ENCODE results near the gene PHLPP2.

PHLPP2 gene

DNA sequence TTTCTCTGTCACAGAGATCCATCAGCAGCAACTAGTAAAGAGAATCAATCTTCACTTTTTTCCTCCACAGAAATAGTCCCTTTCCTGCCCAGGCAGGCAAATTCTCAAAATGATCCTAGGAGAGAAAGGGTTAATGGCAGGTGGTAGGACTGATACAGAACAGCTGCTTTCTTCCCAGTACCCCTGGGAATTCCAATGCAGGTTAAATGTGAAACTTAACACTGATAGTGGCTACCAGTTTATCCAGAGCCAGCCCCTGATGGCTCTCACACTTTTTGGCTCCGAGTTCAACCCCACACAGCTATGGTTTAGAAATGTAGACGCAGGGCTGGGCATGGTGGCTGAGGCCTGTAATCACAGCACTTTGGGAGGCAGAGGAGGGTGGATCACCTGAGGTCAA is 76.3 kb downstream of the PHLPP2 start:
- no peak overlapping the region for H3K27ac ChIP-seq (ENCODE audit: low read depth, low read length)
- peaks cover 8 to 33% of the 10 kb centered on the region in 2 donors for H3K36me3 ChIP-seq (ENCODE audit: control insufficient read depth in 1 of 2, insufficient read depth in 2 of 2, low read length in 2 of 2)
- peaks cover 0 to 8% of the 10 kb centered on the region in 2 donors for H3K4me1 ChIP-seq (ENCODE audit: control insufficient read depth in 1 of 2, insufficient read depth in 2 of 2, low read length in 2 of 2)
- no peak overlapping the region for H3K4me3 ChIP-seq (ENCODE audit: low read depth in 1 of 2, low read length in 2 of 2)
- no peak overlapping the region for H3K9ac ChIP-seq (ENCODE audit: low read depth in 1 of 2, low read length in 2 of 2)
- no peaks in the 10 kb centered on the region for H3K9me3 ChIP-seq (ENCODE audit: control insufficient read depth in 1 of 2, low read length in 2 of 2)
- no peaks in the 10 kb centered on the region for H3K27me3 ChIP-seq (ENCODE audit: control insufficient read depth in 1 of 2, insufficient read depth in 2 of 2, low read length in 2 of 2)

GRCh38 chr16:71647391-71647790 is 77.1 kb downstream of the PHLPP2 start:
- H3K36me3 ChIP-seq (ENCODE audit: control insufficient read depth in 1 of 2, insufficient read depth in 2 of 2, low read length in 2 of 2): peaks cover 3 to 25% of the 10 kb centered on the region in 2 donors

DNA sequence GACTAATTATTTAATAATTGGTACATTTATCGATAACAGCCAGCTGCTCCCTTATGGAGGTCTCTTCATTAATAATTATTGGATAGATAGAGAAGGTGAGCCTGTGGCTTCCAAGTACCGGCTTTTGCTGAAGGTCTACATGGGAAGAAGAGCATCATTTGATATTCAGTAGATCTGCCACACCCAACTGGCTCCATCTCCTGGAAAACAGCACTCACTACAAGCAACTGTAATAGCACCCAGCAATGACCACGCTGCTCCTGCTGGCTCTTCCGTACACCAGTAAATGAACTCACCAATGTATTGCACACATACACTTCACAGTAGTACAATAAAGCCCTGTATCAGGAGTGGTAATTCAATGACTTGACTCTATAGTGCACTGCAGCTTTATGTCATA is 79.1 kb downstream of the PHLPP2 start:
- peaks cover 0 to 8% of the 10 kb centered on the region in 2 donors for H3K4me1 ChIP-seq (ENCODE audit: control insufficient read depth in 1 of 2, insufficient read depth in 2 of 2, low read length in 2 of 2)
- no peak overlapping the region for H3K27ac ChIP-seq (ENCODE audit: low read depth, low read length)
- no peaks in the 10 kb centered on the region for H3K27me3 ChIP-seq (ENCODE audit: control insufficient read depth in 1 of 2, insufficient read depth in 2 of 2, low read length in 2 of 2)
- no peak overlapping the region for H3K9ac ChIP-seq (ENCODE audit: low read depth in 1 of 2, low read length in 2 of 2)
- H3K36me3 ChIP-seq (ENCODE audit: control insufficient read depth in 1 of 2, insufficient read depth in 2 of 2, low read length in 2 of 2): peaks cover 9 to 28% of the 10 kb centered on the region in 2 donors
- no peak overlapping the region for H3K4me3 ChIP-seq (ENCODE audit: low read depth in 1 of 2, low read length in 2 of 2)
- no peaks in the 10 kb centered on the region for H3K9me3 ChIP-seq (ENCODE audit: control insufficient read depth in 1 of 2, low read length in 2 of 2)

More at GRCh38 chr16:71647391-71647790, 77.1 kb downstream of the PHLPP2 start:
- Histone ChIP-seq H3K27me3 (ENCODE audit: control insufficient read depth in 1 of 2, insufficient read depth in 2 of 2, low read length in 2 of 2) (no peaks in the 10 kb centered on the region), H3K27ac (ENCODE audit: low read depth, low read length) (no peak overlapping the region), H3K9ac (ENCODE audit: low read depth in 1 of 2, low read length in 2 of 2) (no peak overlapping the region), H3K9me3 (ENCODE audit: control insufficient read depth in 1 of 2, low read length in 2 of 2) (no peaks in the 10 kb centered on the region), H3K4me1 (ENCODE audit: control insufficient read depth in 1 of 2, insufficient read depth in 2 of 2, low read length in 2 of 2) (peaks cover 0 to 8% of the 10 kb centered on the region in 2 donors), H3K4me3 (ENCODE audit: low read depth in 1 of 2, low read length in 2 of 2) (no peak overlapping the region)

DNA sequence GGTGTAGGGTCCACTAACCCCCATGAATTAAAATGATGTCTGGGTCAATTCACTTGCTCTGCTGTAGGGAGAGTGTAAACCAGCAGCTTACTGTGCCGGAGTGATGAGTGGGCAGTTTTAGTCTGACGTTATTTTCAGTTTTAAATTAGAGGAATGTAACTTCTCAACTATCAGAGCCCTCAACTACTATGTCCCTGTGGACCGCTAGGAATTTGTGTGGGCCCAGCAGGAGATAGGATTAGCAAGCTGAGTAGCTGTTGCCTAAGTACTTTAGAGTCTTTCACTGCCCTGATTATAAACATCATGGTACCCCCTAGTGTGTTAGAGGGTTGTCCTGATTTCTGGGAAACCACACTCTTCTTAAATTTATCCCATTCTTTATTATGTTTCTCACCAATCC is 87.1 kb downstream of the PHLPP2 start:
- no peak overlapping the region for H3K27ac ChIP-seq (ENCODE audit: low read depth, low read length)
- no peak overlapping the region for H3K4me3 ChIP-seq (ENCODE audit: low read depth in 1 of 2, low read length in 2 of 2)
- H3K9me3 ChIP-seq (ENCODE audit: control insufficient read depth in 1 of 2, low read length in 2 of 2): no peaks in the 10 kb centered on the region
- H3K36me3 ChIP-seq (ENCODE audit: control insufficient read depth in 1 of 2, insufficient read depth in 2 of 2, low read length in 2 of 2): peaks cover 7 to 34% of the 10 kb centered on the region in 2 donors
- H3K9ac ChIP-seq (ENCODE audit: low read depth in 1 of 2, low read length in 2 of 2): no peak overlapping the region
- H3K27me3 ChIP-seq (ENCODE audit: control insufficient read depth in 1 of 2, insufficient read depth in 2 of 2, low read length in 2 of 2): no peaks in the 10 kb centered on the region
- H3K4me1 ChIP-seq (ENCODE audit: control insufficient read depth in 1 of 2, insufficient read depth in 2 of 2, low read length in 2 of 2): no peaks in the 10 kb centered on the region

DNA sequence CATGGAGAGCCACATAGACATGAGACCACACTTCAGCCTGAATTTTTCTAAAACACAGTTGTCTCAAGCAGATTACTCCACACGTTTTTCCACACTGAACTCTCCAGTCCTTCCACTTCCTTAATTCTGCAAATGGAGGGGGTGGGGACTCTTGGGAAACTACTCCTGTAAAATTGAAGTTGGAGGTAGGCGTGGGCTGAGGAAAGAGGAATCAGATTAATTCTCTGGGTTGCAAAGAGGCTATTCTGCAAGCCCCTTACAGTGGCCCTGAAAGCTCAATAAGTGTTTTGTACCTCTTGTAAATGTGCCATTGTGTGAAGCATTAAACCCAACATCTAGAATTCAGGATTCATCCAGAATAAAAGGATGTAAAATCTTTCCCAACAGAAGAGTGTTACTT is 88.9 kb downstream of the PHLPP2 start:
- no peak overlapping the region for H3K27ac ChIP-seq (ENCODE audit: low read depth, low read length)
- H3K36me3 ChIP-seq (ENCODE audit: control insufficient read depth in 1 of 2, insufficient read depth in 2 of 2, low read length in 2 of 2): peaks cover 3 to 30% of the 10 kb centered on the region in 2 donors
- H3K9me3 ChIP-seq (ENCODE audit: control insufficient read depth in 1 of 2, low read length in 2 of 2): no peaks in the 10 kb centered on the region

GRCh38 chr16:71631776-71632175 is 92.7 kb downstream of the PHLPP2 start:
- no peaks in the 10 kb centered on the region for H3K9me3 ChIP-seq (ENCODE audit: control insufficient read depth in 1 of 2, low read length in 2 of 2)

More for the DNA sequence above, 88.9 kb downstream of the PHLPP2 start:
- Histone ChIP-seq H3K9ac (ENCODE audit: low read depth in 1 of 2, low read length in 2 of 2) (no peak overlapping the region), H3K4me3 (ENCODE audit: low read depth in 1 of 2, low read length in 2 of 2) (no peak overlapping the region), H3K27me3 (ENCODE audit: control insufficient read depth in 1 of 2, insufficient read depth in 2 of 2, low read length in 2 of 2) (no peaks in the 10 kb centered on the region), H3K4me1 (ENCODE audit: control insufficient read depth in 1 of 2, insufficient read depth in 2 of 2, low read length in 2 of 2) (no peaks in the 10 kb centered on the region)

GRCh38 chr16:71630808-71631207 is 93.7 kb downstream of the PHLPP2 start:
- Histone ChIP-seq H3K4me3 (ENCODE audit: low read depth in 1 of 2, low read length in 2 of 2) (no peak overlapping the region), H3K9ac (ENCODE audit: low read depth in 1 of 2, low read length in 2 of 2) (no peak overlapping the region), H3K27ac (ENCODE audit: low read depth, low read length) (no peak overlapping the region), H3K9me3 (ENCODE audit: control insufficient read depth in 1 of 2, low read length in 2 of 2) (no peaks in the 10 kb centered on the region), H3K36me3 (ENCODE audit: control insufficient read depth in 1 of 2, insufficient read depth in 2 of 2, low read length in 2 of 2) (peaks cover 4 to 22% of the 10 kb centered on the region in 2 donors), H3K4me1 (ENCODE audit: control insufficient read depth in 1 of 2, insufficient read depth in 2 of 2, low read length in 2 of 2) (peaks cover 11 to 13% of the 10 kb centered on the region in 2 donors), H3K27me3 (ENCODE audit: control insufficient read depth in 1 of 2, insufficient read depth in 2 of 2, low read length in 2 of 2) (no peaks in the 10 kb centered on the region)

More at GRCh38 chr16:71631776-71632175, 92.7 kb downstream of the PHLPP2 start:
- no peaks in the 10 kb centered on the region for H3K27me3 ChIP-seq (ENCODE audit: control insufficient read depth in 1 of 2, insufficient read depth in 2 of 2, low read length in 2 of 2)
- no peak overlapping the region for H3K27ac ChIP-seq (ENCODE audit: low read depth, low read length)
- no peak overlapping the region for H3K4me3 ChIP-seq (ENCODE audit: low read depth in 1 of 2, low read length in 2 of 2)
- H3K36me3 ChIP-seq (ENCODE audit: control insufficient read depth in 1 of 2, insufficient read depth in 2 of 2, low read length in 2 of 2): peaks cover 4 to 22% of the 10 kb centered on the region in 2 donors
- peaks cover 11 to 13% of the 10 kb centered on the region in 2 donors for H3K4me1 ChIP-seq (ENCODE audit: control insufficient read depth in 1 of 2, insufficient read depth in 2 of 2, low read length in 2 of 2)
- no peak overlapping the region for H3K9ac ChIP-seq (ENCODE audit: low read depth in 1 of 2, low read length in 2 of 2)

- Histone ChIP-seq H3K27ac (ENCODE audit: low read depth, low read length) (no peak overlapping the region), H3K9me3 (ENCODE audit: control insufficient read depth in 1 of 2, low read length in 2 of 2) (no peaks in the 10 kb centered on the region), H3K9ac (ENCODE audit: low read depth in 1 of 2, low read length in 2 of 2) (no peak overlapping the region), H3K36me3 (ENCODE audit: control insufficient read depth in 1 of 2, insufficient read depth in 2 of 2, low read length in 2 of 2) (peaks cover 4 to 19% of the 10 kb centered on the region in 2 donors), H3K4me3 (ENCODE audit: low read depth in 1 of 2, low read length in 2 of 2) (no peak overlapping the region), H3K4me1 (ENCODE audit: control insufficient read depth in 1 of 2, insufficient read depth in 2 of 2, low read length in 2 of 2) (peaks cover 11 to 13% of the 10 kb centered on the region in 2 donors), H3K27me3 (ENCODE audit: control insufficient read depth in 1 of 2, insufficient read depth in 2 of 2, low read length in 2 of 2) (no peaks in the 10 kb centered on the region)
These were observed 95.1 kb downstream of the PHLPP2 start for GRCh38 chr16:71629278-71630016.

- Histone ChIP-seq H3K4me1 (ENCODE audit: control insufficient read depth in 1 of 2, insufficient read depth in 2 of 2, low read length in 2 of 2) (peaks cover 11 to 13% of the 10 kb centered on the region in 2 donors), H3K9me3 (ENCODE audit: control insufficient read depth in 1 of 2, low read length in 2 of 2) (no peaks in the 10 kb centered on the region), H3K9ac (ENCODE audit: low read depth in 1 of 2, low read length in 2 of 2) (no peak overlapping the region), H3K27me3 (ENCODE audit: control insufficient read depth in 1 of 2, insufficient read depth in 2 of 2, low read length in 2 of 2) (no peaks in the 10 kb centered on the region), H3K27ac (ENCODE audit: low read depth, low read length) (no peak overlapping the region), H3K4me3 (ENCODE audit: low read depth in 1 of 2, low read length in 2 of 2) (no peak overlapping the region), H3K36me3 (ENCODE audit: control insufficient read depth in 1 of 2, insufficient read depth in 2 of 2, low read length in 2 of 2) (peaks cover 4 to 12% of the 10 kb centered on the region in 2 donors)
These were observed 95.7 kb downstream of the PHLPP2 start for GRCh38 chr16:71628810-71629209.

- H3K4me3 ChIP-seq (ENCODE audit: low read depth in 1 of 2, low read length in 2 of 2): peak overlapping the region; percentile 75 to 80
- H3K27ac ChIP-seq (ENCODE audit: low read depth, low read length): no peak overlapping the region
- H3K27me3 ChIP-seq (ENCODE audit: control insufficient read depth in 1 of 2, insufficient read depth in 2 of 2, low read length in 2 of 2): no peaks in the 10 kb centered on the region
- H3K36me3 ChIP-seq (ENCODE audit: control insufficient read depth in 1 of 2, insufficient read depth in 2 of 2, low read length in 2 of 2): peaks cover 4 to 5% of the 10 kb centered on the region in 2 donors
- peaks cover 11 to 13% of the 10 kb centered on the region in 2 donors for H3K4me1 ChIP-seq (ENCODE audit: control insufficient read depth in 1 of 2, insufficient read depth in 2 of 2, low read length in 2 of 2)
- no peaks in the 10 kb centered on the region for H3K9me3 ChIP-seq (ENCODE audit: control insufficient read depth in 1 of 2, low read length in 2 of 2)
- peak overlapping the region in 1 of 2 donors; percentile 26 for H3K9ac ChIP-seq (ENCODE audit: low read depth in 1 of 2, low read length in 2 of 2)
These were observed 96.7 kb downstream of the PHLPP2 start for GRCh38 chr16:71627731-71628181.
